ENCODE data around the gene R3HDM4.

DNA sequence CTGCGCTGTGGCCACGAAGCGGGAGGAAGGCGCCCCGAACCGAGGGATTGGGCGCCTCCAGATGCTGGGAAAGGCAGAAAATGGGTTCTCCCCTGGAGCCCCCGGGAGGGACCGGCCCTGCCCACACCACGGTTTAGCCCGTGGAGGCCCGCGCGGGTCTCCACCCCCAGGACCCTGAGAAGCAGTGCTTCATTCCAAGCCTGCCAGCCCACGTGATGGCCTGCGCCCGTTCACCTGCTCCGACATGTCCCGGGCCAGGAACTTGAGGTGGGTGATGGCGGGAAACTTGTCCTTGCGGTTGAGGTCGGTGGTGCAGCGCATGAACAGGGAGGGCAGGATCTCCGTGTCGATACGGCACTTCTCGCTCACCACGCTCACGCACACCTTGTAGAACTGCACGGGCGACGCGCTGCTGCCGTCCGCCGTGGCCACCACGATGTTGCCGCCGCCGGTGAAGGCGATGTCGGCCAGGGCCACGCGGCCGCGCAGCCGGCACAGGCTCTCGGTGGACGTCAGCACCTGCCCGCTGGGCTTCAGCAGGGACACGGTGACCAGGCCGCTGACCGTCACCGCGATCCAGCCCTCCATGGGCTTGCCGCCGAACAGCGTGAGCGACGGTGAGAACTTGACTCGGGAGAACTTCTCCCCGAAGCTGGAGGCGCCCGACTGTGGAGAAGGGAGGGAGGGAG lies 27.3 kb downstream of the R3HDM4 start:
- TF ChIP-seq POLR2A (IDR thresholded peaks at IDR 0.05; ENCODE audit: low read depth, low read length): no peak
- TF ChIP-seq POLR2AphosphoS5 (IDR thresholded peaks at IDR 0.05; ENCODE audit: low read depth, low read length): no peak
- TF ChIP-seq SPI1 (IDR thresholded peaks at IDR 0.05; ENCODE audit: low read depth, low read length): no peak
- TF ChIP-seq TAF1 (IDR thresholded peaks at IDR 0.05; ENCODE audit: low read depth, low read length): no peak
